Neural crest cell (in vitro differentiated cells): ENCODE measurements around the gene HSPA8. TPM values are rescaled to one million over a fixed set of nuclear protein-coding genes. Genes with fewer than 3 reads are reported as not detected.

Experiments used
- DNase-seq: peaks from one replicate; pipeline ENCODE4 v3.0.0; 2021; ENCODE audit warnings: low read depth, mixed read lengths, low spot score
- H3K27ac Mint-ChIP-seq: one replicate; pipeline ENCODE4 v1.8.0; 2021; ENCODE audit warnings: mild to moderate bottlenecking, mixed read lengths; ENCODE audit not compliant: unreplicated experiment
- H3K27me3 Mint-ChIP-seq: 2 replicates; pipeline ENCODE4 v1.8.0; 2021; ENCODE audit warnings: low read depth, mild to moderate bottlenecking, mixed read lengths
- H3K36me3 Mint-ChIP-seq: 2 replicates; pipeline ENCODE4 v1.8.0; 2021; ENCODE audit warnings: low read depth, mild to moderate bottlenecking, mixed read lengths
- H3K4me1 Mint-ChIP-seq: 2 replicates; pipeline ENCODE4 v1.8.0; 2021; ENCODE audit warnings: mixed read lengths
- H3K4me3 Mint-ChIP-seq: one replicate; pipeline ENCODE4 v1.8.0; 2021; ENCODE audit warnings: mild to moderate bottlenecking, mixed read lengths
- H3K9me3 Mint-ChIP-seq: 2 replicates; pipeline ENCODE4 v1.8.0; 2021; ENCODE audit warnings: mixed read lengths
- CTCF ChIP-seq: fragments of 200-600 bp; sonication (generic); conservative IDR thresholded peaks from 2 replicates; pipeline ENCODE4 v1.5.0; 2021; ENCODE audit warnings: antibody characterized with exemption, mild to moderate bottlenecking
- long read RNA-seq: library from polyadenylated mRNA; unstranded; transcript quantifications from one replicate; pipeline ENCODE4 v2.0.0, GENCODE V29; 2020
- total RNA-seq: library from RNA; stranded (reverse); gene quantifications from 2 replicates; pipeline ENCODE4 v1.2.1, GENCODE V29; 2021

The HSPA8 gene
- total RNA-seq: 1,559 and 1,580 TPM in 2 replicates
- long read RNA-seq, transcript HSPA8-222 (6 exons, 1,884 nt): minor isoform, 58 of 13,975 reads
- long read RNA-seq, transcript HSPA8-224 (9 exons, 2,463 nt): major isoform, 13,440 of 13,975 reads
- long read RNA-seq, transcript HSPA8-201 (8 exons, 2,186 nt): minor isoform, 109 of 13,975 reads
- long read RNA-seq, transcript HSPA8-203 (4 exons, 963 nt): minor isoform, 11 of 13,975 reads
- long read RNA-seq, partial matches to known transcripts: 207 of 13,975 reads
- long read RNA-seq, other reads (novel, unspliced or antisense): 141 of 13,975 reads

- Mint-ChIP-seq H3K9me3 (no peaks in the 10 kb centered on the region), H3K27ac (peak within 1 kb of the TSS; percentile 98), H3K4me1 (peaks cover 79% of the 10 kb centered on the region), H3K36me3 (peaks cover 50% of the 10 kb centered on the region), H3K4me3 (peak within 1 kb of the TSS; percentile 100), H3K27me3 (peaks cover 5% of the 10 kb centered on the region)
- TF ChIP-seq CTCF: no peak
- DNase-seq: no peak
These were observed at the start of gene HSPA8 for GRCh38 chr11:123061403-123062157. TSS of gene HSPA8 (minus strand) at chr11:123062136. CDS start at chr11:123061324, 812 bp downstream.

- peaks cover 3% of the 10 kb centered on the region for H3K4me1 Mint-ChIP-seq
- H3K4me3 Mint-ChIP-seq: no peak overlapping the region
These were observed 49.5 kb upstream of the HSPA8 start for GRCh38 chr11:123111465-123111864.

GRCh38 chr11:123110397-123110796 is 48.5 kb upstream of the HSPA8 start:
- Mint-ChIP-seq H3K9me3 (no peaks in the 10 kb centered on the region), H3K27me3 (no peaks in the 10 kb centered on the region), H3K4me1 (peaks cover 7% of the 10 kb centered on the region), H3K4me3 (no peak overlapping the region), H3K27ac (no peak overlapping the region), H3K36me3 (no peaks in the 10 kb centered on the region)
- DNase-seq: no peak
- TF ChIP-seq CTCF: no peak

More at GRCh38 chr11:123111465-123111864, 49.5 kb upstream of the HSPA8 start:
- no peak for DNase-seq
- no peak overlapping the region for H3K27ac Mint-ChIP-seq
- H3K9me3 Mint-ChIP-seq: peaks cover 3% of the 10 kb centered on the region
- no peaks in the 10 kb centered on the region for H3K27me3 Mint-ChIP-seq
- no peaks in the 10 kb centered on the region for H3K36me3 Mint-ChIP-seq
- peak; percentile 88 for TF ChIP-seq CTCF

- TF ChIP-seq CTCF: no peak
- H3K9me3 Mint-ChIP-seq: no peaks in the 10 kb centered on the region
- H3K4me1 Mint-ChIP-seq: peaks cover 12% of the 10 kb centered on the region
- H3K27me3 Mint-ChIP-seq: no peaks in the 10 kb centered on the region
- no peak overlapping the region for H3K4me3 Mint-ChIP-seq
- no peak overlapping the region for H3K27ac Mint-ChIP-seq
- no peaks in the 10 kb centered on the region for H3K36me3 Mint-ChIP-seq
- DNase-seq: no peak
These were observed 46.1 kb upstream of the HSPA8 start for GRCh38 chr11:123107945-123108495.

- Mint-ChIP-seq H3K36me3 (no peaks in the 10 kb centered on the region), H3K27me3 (no peaks in the 10 kb centered on the region), H3K4me3 (no peak overlapping the region), H3K4me1 (peaks cover 9% of the 10 kb centered on the region), H3K9me3 (no peaks in the 10 kb centered on the region), H3K27ac (no peak overlapping the region)
- no peak for TF ChIP-seq CTCF
- DNase-seq: no peak
These were observed 42.8 kb upstream of the HSPA8 start for GRCh38 chr11:123104697-123105096.
